HG03025 (cell line): Measurements from ENCODE around the gene GBP1.
"Not testable (repeated sequence)": the region's sequence is repeated elsewhere in the genome, so short reads cannot be mapped to it uniquely, and the experiment has no call there.

ENCODE experiments used
- ATAC-seq: cut with Tn5 transposase; IDR thresholded peaks from one replicate; pipeline ENCODE4 v1.9.1; 2021; ENCODE audit warnings: mild to moderate bottlenecking, moderate library complexity; ENCODE audit not compliant: unreplicated experiment, low FRiP score

GBP1 gene, protein sequence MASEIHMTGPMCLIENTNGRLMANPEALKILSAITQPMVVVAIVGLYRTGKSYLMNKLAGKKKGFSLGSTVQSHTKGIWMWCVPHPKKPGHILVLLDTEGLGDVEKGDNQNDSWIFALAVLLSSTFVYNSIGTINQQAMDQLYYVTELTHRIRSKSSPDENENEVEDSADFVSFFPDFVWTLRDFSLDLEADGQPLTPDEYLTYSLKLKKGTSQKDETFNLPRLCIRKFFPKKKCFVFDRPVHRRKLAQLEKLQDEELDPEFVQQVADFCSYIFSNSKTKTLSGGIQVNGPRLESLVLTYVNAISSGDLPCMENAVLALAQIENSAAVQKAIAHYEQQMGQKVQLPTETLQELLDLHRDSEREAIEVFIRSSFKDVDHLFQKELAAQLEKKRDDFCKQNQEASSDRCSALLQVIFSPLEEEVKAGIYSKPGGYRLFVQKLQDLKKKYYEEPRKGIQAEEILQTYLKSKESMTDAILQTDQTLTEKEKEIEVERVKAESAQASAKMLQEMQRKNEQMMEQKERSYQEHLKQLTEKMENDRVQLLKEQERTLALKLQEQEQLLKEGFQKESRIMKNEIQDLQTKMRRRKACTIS

DNA sequence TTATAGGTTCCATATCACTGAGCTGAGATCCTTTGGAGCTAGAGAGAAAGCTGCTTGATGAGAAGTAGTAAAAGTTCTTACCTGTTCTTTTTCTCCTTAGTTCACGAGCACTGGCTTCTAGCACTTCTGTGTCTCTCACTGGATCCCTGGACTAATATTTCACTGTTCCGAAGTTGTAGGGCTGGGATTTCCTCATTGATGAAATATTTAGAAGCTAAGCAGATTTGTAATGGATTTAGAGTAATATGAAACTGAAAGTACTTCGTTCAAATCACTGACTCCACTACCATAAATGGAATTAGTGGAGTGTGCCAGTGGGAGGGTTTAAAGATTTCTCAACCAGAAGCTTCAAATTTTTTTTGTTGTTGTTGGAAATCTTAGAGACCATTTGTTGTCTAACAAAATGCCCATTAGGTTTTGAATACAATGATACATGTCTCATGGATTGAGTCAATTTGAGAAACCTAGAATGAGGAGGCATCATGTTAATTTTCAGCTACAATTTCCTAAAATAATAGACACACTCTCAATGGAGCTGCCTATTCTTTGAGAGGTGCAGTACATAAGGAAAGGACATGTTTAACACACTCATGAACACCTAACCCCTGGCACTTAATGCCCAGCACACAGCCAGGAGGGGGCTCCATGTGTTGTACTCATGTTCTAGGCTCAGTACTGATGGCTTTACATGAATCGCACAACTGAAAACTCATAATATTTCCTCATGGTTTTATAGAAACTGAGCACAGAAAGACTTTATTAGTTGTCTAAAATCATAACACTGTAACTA lies at the start of gene GBP1:
TSS of gene GBP1 (minus strand) at position 130 of the 790 bp plus-strand sequence. CDS start 1,974 bp downstream, outside the sequence.
- ATAC-seq = no peak

GRCh38 chr1:89114662-89115061 lies 49.7 kb upstream of the GBP1 start:
- no peak for ATAC-seq

DNA sequence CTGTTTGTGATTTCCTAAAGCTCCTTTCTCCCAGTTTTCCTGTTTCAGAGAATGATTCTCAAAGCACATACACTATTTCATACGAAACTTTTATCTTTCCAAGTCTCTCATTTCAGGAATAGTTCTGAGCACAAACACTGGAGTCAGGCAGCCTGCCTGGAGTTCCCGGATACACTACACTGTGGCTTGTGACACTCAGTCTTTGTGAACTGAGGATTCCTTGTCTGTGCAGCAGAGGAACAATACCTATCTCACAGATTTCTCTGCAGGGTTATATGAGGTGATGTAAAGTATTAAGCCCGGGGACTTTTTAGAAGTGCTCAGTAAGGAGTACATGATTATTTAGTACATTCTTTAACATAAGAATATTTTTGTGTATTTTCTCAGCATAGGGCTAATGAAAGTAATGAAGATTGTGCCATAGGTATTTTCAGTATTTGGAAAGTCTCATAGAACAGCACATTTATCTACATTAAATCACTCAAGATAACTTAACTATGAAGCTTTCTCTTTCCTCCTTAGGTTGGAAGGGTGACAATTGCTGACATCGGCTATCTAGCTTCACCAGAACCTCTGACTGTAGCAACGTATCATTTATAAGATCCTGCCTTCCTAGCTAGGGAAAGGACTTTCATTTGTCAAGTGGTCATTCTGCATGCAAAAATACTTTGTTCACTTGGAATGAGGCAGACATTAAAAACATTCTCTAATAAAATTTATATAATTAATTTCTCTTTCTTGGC lies 48.0 kb upstream of the GBP1 start:
- ATAC-seq = no peak

DNA sequence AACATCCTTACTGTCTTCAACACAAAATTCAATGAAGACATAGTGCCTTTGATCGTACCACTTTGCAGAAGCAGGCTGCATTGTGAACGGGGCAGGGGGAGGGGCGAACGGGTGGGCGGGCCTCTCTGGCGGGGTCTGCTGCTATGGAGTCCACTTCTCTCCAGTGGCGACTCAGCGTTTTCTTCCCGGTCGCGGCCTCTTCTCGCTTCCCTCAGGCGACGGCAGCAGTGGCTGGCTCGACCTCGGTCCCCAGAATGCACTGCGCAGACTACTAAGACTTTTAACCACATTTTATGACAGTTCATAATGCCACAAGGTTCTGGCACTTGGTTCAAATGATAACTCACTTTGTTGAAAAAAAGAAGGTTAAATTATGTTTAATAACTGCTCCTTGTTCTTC lies 39.7 kb upstream of the GBP1 start:
- ATAC-seq = no peak

- no peak for ATAC-seq
These were observed 39.1 kb upstream of the GBP1 start for GRCh38 chr1:89104147-89104546.

DNA sequence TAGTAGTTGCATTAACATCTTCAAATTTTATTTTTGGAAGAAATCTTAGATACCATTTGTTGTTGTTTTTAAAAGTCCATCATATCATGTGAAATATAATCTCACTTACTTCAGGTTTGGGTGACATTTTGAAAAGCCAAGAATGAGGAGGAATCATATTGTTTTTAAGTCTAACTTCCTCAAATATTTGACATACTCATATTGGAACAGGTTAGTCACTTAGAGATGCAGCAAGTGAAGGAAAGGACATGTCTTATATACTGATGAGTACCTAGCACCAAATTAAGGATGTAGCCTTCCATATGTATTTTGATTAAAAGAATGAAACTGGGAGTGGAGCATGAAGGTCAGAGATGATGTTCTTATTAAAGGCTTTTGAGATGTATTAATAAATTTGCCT lies 37.0 kb upstream of the GBP1 start:
- no peak for ATAC-seq

GRCh38 chr1:89100412-89100811 lies 35.4 kb upstream of the GBP1 start:
- ATAC-seq = no peak

GRCh38 chr1:89098857-89099256 lies 33.8 kb upstream of the GBP1 start:
- no peak for ATAC-seq

- no peak for ATAC-seq
These were observed 30.7 kb upstream of the GBP1 start for GRCh38 chr1:89095737-89096136.

GRCh38 chr1:89089962-89090361 lies 25.0 kb upstream of the GBP1 start:
- no peak for ATAC-seq

GRCh38 chr1:89088572-89088971 lies 23.6 kb upstream of the GBP1 start:
- ATAC-seq = no peak

DNA sequence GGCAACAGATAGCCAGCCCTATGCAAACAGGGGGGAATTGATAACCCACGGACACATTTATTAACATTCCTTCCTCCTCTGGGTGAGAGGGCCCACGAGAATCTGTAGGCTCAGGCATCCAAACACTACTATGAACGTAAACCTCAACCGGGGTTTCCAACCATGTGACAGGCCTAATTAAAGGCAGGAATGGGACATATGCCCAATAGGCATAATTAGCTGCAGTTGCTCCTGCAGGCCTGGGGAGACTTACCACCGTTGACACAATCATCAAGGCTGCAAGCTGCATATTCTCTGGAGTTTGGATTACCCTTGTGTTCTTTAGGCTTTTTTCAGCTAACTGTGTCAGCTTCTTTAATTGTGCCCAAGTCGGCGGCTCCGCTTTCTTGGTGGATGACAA lies 22.2 kb upstream of the GBP1 start:
- ATAC-seq = no peak

- no peak for ATAC-seq
These were observed 20.8 kb upstream of the GBP1 start for GRCh38 chr1:89085781-89086180.

GRCh38 chr1:89081005-89081404 lies 16.0 kb upstream of the GBP1 start:
- ATAC-seq = no peak

DNA sequence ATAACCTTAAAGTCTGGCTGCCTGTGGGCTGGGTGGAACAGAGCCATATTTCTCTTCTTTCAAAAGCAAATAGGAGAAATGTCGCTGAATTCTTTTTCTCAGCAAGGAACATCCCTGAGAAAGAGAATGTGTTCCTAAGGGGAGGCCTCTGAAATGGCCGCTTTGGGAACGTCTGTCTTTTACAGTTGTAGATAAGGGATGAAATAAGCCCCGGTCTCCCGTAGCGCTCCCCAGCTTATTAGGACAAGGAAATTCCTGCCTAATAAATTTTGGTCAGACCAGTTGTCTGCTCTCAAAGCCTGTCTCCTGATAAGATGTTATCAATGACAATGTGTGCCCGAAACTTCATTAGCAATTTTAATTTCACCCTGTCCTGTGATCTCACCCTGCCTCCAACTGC lies 15.1 kb upstream of the GBP1 start:
- not testable (repeated sequence) for ATAC-seq

- ATAC-seq = not testable (repeated sequence)
These were observed 7.6 kb upstream of the GBP1 start for GRCh38 chr1:89072466-89073065.

GRCh38 chr1:89070509-89070908 lies 5.5 kb upstream of the GBP1 start:
- no peak for ATAC-seq

DNA sequence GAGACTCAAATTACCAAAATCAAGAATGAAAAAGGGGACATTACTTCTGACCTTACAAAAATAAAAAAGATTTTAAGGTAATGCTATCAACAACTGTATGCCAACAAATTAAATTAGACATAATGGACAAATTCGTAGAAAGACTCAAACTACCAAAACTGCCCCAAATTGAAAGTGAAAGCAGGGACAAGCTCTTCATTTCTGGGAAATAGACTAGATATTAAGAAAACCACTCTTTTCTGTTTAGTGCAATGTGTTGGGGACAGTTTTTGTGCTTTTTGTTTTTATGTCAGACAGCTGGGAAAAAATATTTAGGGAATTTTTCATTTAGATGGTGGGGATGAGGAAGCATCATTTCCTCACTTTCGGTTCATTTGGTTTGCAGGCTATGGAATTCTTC lies 4.9 kb upstream of the GBP1 start:
- no peak for ATAC-seq

DNA sequence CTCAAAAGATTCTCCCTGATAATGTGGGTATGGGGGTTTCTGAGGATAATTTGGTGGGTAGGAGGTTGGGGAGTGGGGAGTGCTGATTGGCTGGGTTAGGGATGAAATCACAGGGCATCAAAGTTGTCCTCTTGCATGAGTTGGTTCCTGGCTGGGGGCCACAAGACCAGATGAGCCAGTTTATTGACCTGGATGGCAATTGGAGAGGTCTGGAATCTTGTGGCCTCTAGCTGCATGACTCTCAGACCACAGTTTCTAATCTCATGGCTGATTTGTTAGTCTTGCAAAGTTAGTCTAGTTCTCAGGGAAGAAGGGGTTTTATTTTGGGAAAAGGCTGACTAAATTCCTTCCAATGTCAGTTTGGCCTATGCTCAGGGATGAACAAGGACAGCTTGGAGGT lies 3.3 kb upstream of the GBP1 start:
- ATAC-seq = no peak

DNA sequence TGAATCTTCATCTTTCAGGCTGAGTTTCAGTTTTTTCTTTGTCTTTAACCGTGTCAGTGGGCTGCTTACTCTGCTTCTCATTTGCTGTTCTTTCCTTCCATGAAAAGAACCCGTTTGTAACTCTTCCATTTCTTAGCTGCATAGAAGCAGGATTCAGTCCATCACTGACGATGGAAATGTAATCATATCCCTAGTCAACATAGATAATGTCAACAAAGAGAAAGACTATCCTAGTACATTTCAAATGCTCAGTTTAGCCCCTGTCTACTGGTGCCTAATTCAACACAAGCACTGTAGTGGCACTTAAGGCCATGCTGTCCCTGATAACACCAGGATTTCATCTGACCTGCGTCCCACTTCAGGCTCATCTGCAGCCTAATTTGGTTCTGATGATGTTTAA lies 376 bp downstream of the GBP1 start:
- ATAC-seq = no peak
